HEK293 (cell line): ENCODE data around the gene SOX18.
A peak's percentile ranks its signal among the peaks of the same experiment; 100 is the strongest.

ENCODE experiments used
- CTCF ChIP-seq: fragments of 450-650 bp; formaldehyde crosslinking; IDR thresholded peaks from 2 replicates; pipeline ENCODE4 v1.5.1; 2016; ENCODE audit warnings: missing biosample characterization, missing genetic modification characterization
- REPIN1 ChIP-seq: fragments of 450-650 bp; formaldehyde crosslinking; IDR thresholded peaks from 2 replicates; pipeline ENCODE4 v1.5.1; 2017; ENCODE audit warnings: missing biosample characterization, missing genetic modification characterization, low read depth
- ZNF146 ChIP-seq: fragments of 450-650 bp; formaldehyde crosslinking; IDR thresholded peaks from 2 replicates; pipeline ENCODE4 v1.5.1; 2016; ENCODE audit warnings: missing biosample characterization, missing genetic modification characterization
- ZNF18 ChIP-seq: fragments of 450-650 bp; formaldehyde crosslinking; IDR thresholded peaks from 2 replicates; pipeline ENCODE4 v1.5.1; 2016; ENCODE audit warnings: missing biosample characterization, missing genetic modification characterization
- ZNF24 ChIP-seq: fragments of 450-650 bp; formaldehyde crosslinking; IDR thresholded peaks from 2 replicates; pipeline ENCODE4 v1.5.1; 2016; ENCODE audit warnings: missing biosample characterization, missing genetic modification characterization
- ZNF549 ChIP-seq: fragments of 450-650 bp; IDR thresholded peaks from 2 replicates; pipeline ENCODE4 v1.5.1; 2018; ENCODE audit warnings: missing biosample characterization, missing genetic modification characterization, mild to moderate bottlenecking, inconsistent platforms, moderate library complexity
- ZNF768 ChIP-seq: fragments of 450-650 bp; formaldehyde crosslinking; IDR thresholded peaks from 2 replicates; pipeline ENCODE4 v1.5.1; 2018; ENCODE audit warnings: missing biosample characterization, mild to moderate bottlenecking, missing genetic modification characterization
- ZNF785 ChIP-seq: fragments of 450-650 bp; formaldehyde crosslinking; IDR thresholded peaks from 2 replicates; pipeline ENCODE4 v1.5.1; 2016; ENCODE audit warnings: missing biosample characterization, missing genetic modification characterization

GRCh38 chr20:64083378-64083803, 34.0 kb upstream of the SOX18 start:
- TF ChIP-seq REPIN1 (tag by site-specific recombination), result no peak
- TF ChIP-seq CTCF (tag by site-specific recombination), result peak; percentile 26
- TF ChIP-seq ZNF18 (tag by site-specific recombination), result no peak
- no peak for TF ChIP-seq ZNF785 (tag by site-specific recombination)
- TF ChIP-seq ZNF146 (tag by site-specific recombination), result no peak
- TF ChIP-seq ZNF24, result no peak
- no peak for TF ChIP-seq ZNF768 (tag by site-specific recombination)
- no peak for TF ChIP-seq ZNF549 (tag by site-specific recombination)
